Progenitor cell of endocrine pancreas (in vitro differentiated cells): ENCODE results near the gene GAS7. TPM values are rescaled to one million over a fixed set of nuclear protein-coding genes. Genes with fewer than 3 reads are reported as not detected.

Source experiments
- DNase-seq: peaks from one replicate; pipeline ENCODE4 v3.0.0; 2021; ENCODE audit warnings: low spot score; ENCODE audit not compliant: unreplicated experiment
- H3K27ac Mint-ChIP-seq: 2 replicates; pipeline ENCODE4 v1.8.0; 2021; ENCODE audit warnings: mild to moderate bottlenecking, moderate library complexity, mixed read lengths
- H3K27me3 Mint-ChIP-seq: 2 replicates; pipeline ENCODE4 v1.8.0; 2021; ENCODE audit warnings: mixed read lengths
- H3K36me3 Mint-ChIP-seq: 2 replicates; pipeline ENCODE4 v1.8.0; 2022; ENCODE audit warnings: mixed read lengths; ENCODE audit not compliant: insufficient read depth
- H3K4me1 Mint-ChIP-seq: 2 replicates; pipeline ENCODE4 v1.8.0; 2021; ENCODE audit warnings: low read depth, mixed read lengths
- H3K4me3 Mint-ChIP-seq: 2 replicates; pipeline ENCODE4 v1.8.0; 2021; ENCODE audit warnings: low read depth, mild to moderate bottlenecking, moderate library complexity, mixed read lengths
- H3K9me3 Mint-ChIP-seq: 2 replicates; pipeline ENCODE4 v1.8.0; 2021; ENCODE audit warnings: low read depth, mixed read lengths
- CTCF ChIP-seq: fragments of 200-600 bp; sonication (generic); IDR thresholded peaks from one replicate; pipeline ENCODE4 v1.5.0; 2021; ENCODE audit warnings: antibody characterized with exemption, mild to moderate bottlenecking; ENCODE audit not compliant: unreplicated experiment
- total RNA-seq: library from RNA; stranded (reverse); gene quantifications from 2 replicates; pipeline ENCODE4 v1.2.1, GENCODE V29; 2021

Gene GAS7
- total RNA-seq, 1 donor from 2014 or later = 3.4 TPM

- no peaks in the 10 kb centered on the region for H3K27me3 Mint-ChIP-seq
- peaks cover 7% of the 10 kb centered on the region for H3K4me1 Mint-ChIP-seq
- TF ChIP-seq CTCF = no peak
- H3K36me3 Mint-ChIP-seq = no peaks in the 10 kb centered on the region
- no peak for DNase-seq
- peaks cover 7% of the 10 kb centered on the region for H3K9me3 Mint-ChIP-seq
- H3K27ac Mint-ChIP-seq = no peak overlapping the region
- H3K4me3 Mint-ChIP-seq = no peak overlapping the region
Measured at GRCh38 chr17:10070690-10071089, 127.7 kb downstream of the GAS7 start.

GRCh38 chr17:10069301-10069700, 129.1 kb downstream of the GAS7 start:
- peaks cover 9% of the 10 kb centered on the region for H3K9me3 Mint-ChIP-seq
- H3K27me3 Mint-ChIP-seq = no peaks in the 10 kb centered on the region
- no peak for DNase-seq
- H3K4me1 Mint-ChIP-seq = peaks cover 6% of the 10 kb centered on the region
- H3K27ac Mint-ChIP-seq = no peak overlapping the region
- H3K4me3 Mint-ChIP-seq = no peak overlapping the region
- TF ChIP-seq CTCF = no peak
- no peaks in the 10 kb centered on the region for H3K36me3 Mint-ChIP-seq

GRCh38 chr17:10067446-10068143, 130.8 kb downstream of the GAS7 start:
- Mint-ChIP-seq H3K36me3 (no peaks in the 10 kb centered on the region), H3K9me3 (peaks cover 7% of the 10 kb centered on the region), H3K4me1 (peaks cover 1% of the 10 kb centered on the region), H3K27ac (no peak overlapping the region), H3K27me3 (peaks cover 3% of the 10 kb centered on the region), H3K4me3 (no peak overlapping the region)
- TF ChIP-seq CTCF = no peak
- no peak for DNase-seq

- DNase-seq = no peak
- TF ChIP-seq CTCF = no peak
- H3K27me3 Mint-ChIP-seq = peaks cover 3% of the 10 kb centered on the region
- H3K27ac Mint-ChIP-seq = no peak overlapping the region
- H3K36me3 Mint-ChIP-seq = no peaks in the 10 kb centered on the region
- no peaks in the 10 kb centered on the region for H3K4me1 Mint-ChIP-seq
- peaks cover 7% of the 10 kb centered on the region for H3K9me3 Mint-ChIP-seq
- H3K4me3 Mint-ChIP-seq = no peak overlapping the region
Measured at GRCh38 chr17:10064536-10064935, 133.9 kb downstream of the GAS7 start.

- Mint-ChIP-seq H3K27me3 (peaks cover 3% of the 10 kb centered on the region), H3K36me3 (no peaks in the 10 kb centered on the region), H3K9me3 (peaks cover 7% of the 10 kb centered on the region), H3K4me3 (no peak overlapping the region), H3K4me1 (no peaks in the 10 kb centered on the region), H3K27ac (peak overlapping the region; percentile 31)
- no peak for DNase-seq
- TF ChIP-seq CTCF = no peak
Measured at GRCh38 chr17:10063730-10064241, 134.6 kb downstream of the GAS7 start.
